K562 (cell line): ENCODE measurements around the gene PPP1R15A. TPM values are rescaled to one million over a fixed set of nuclear protein-coding genes. Genes with fewer than 3 reads are reported as not detected.

ENCODE experiments used
- ADNP ChIP-seq: fragments of 200-800 bp; sonication (Bioruptor generic); IDR thresholded peaks from 2 replicates; pipeline ENCODE4 v1.6.1; 2016; ENCODE audit warnings: missing genetic modification characterization, missing compliant biosample characterization
- ARID2 ChIP-seq: fragments of 450-650 bp; IDR thresholded peaks from 2 replicates; pipeline ENCODE4 v1.6.1; 2017; ENCODE audit warnings: antibody characterized with exemption, mild to moderate bottlenecking
- ATF7 ChIP-seq: fragments of 450-650 bp; IDR thresholded peaks from 2 replicates; pipeline ENCODE4 v1.7.1; 2014; ENCODE audit warnings: mild to moderate bottlenecking, moderate library complexity
- BRD9 ChIP-seq: fragments of 450-650 bp; IDR thresholded peaks from 2 replicates; pipeline ENCODE4 v1.6.1; 2018; ENCODE audit warnings: low read depth; ENCODE audit not compliant: partially characterized antibody
- CAMTA2 ChIP-seq: fragments of 250-450 bp; sonication (Bioruptor Pico); conservative IDR thresholded peaks from 2 replicates; pipeline ENCODE4 v1.5.1; 2022
- CC2D1A ChIP-seq: fragments of 450-650 bp; IDR thresholded peaks from 2 replicates; pipeline ENCODE4 v1.6.1; 2017; ENCODE audit warnings: mild to moderate bottlenecking
- EGR1 ChIP-seq: fragments of 450-650 bp; conservative IDR thresholded peaks from 2 replicates; pipeline ENCODE4 v1.6.1; 2017; ENCODE audit warnings: mild to moderate bottlenecking
- EP300 ChIP-seq: IDR thresholded peaks from 2 replicates; pipeline ENCODE4 v1.6.1; 2012; ENCODE audit warnings: low read length, improper control_type of control experiment
- MBD2 ChIP-seq: sonication (generic); IDR thresholded peaks from 2 replicates; pipeline ENCODE4 v1.6.1; 2016; ENCODE audit warnings: low read depth, borderline replicate concordance
- NEUROD1 ChIP-seq: fragments of 150-350 bp; IDR thresholded peaks from 2 replicates; pipeline ENCODE4 v1.6.1; 2014; ENCODE audit warnings: borderline replicate concordance, low read length, low read depth; ENCODE audit not compliant: partially characterized antibody
- NFYB ChIP-seq: IDR thresholded peaks from 2 replicates; pipeline ENCODE4 v1.6.1; 2011; ENCODE audit warnings: mild to moderate bottlenecking, moderate library complexity; ENCODE audit not compliant: insufficient read length; ENCODE audit errors: extremely low read depth
- RB1 ChIP-seq: fragments of 450-650 bp; IDR thresholded peaks from 2 replicates; pipeline ENCODE4 v1.6.1; 2017; ENCODE audit warnings: low read depth, mild to moderate bottlenecking
- RFX7 ChIP-seq: fragments of 250-450 bp; sonication (Bioruptor Pico); IDR thresholded peaks from 2 replicates; pipeline ENCODE4 v1.5.1; 2021; ENCODE audit warnings: mild to moderate bottlenecking
- TAL1 ChIP-seq: fragments of 450-650 bp; IDR thresholded peaks from 2 replicates; pipeline ENCODE4 v1.6.1; 2016; ENCODE audit warnings: mild to moderate bottlenecking
- XRCC5 ChIP-seq: fragments of 200-400 bp; formaldehyde crosslinking; IDR thresholded peaks from 2 replicates; pipeline ENCODE4 v1.6.1; 2017; ENCODE audit warnings: low read depth, mild to moderate bottlenecking, low read length
- ZBTB7A ChIP-seq: IDR thresholded peaks from 2 replicates; pipeline ENCODE4 v1.6.1; 2011; ENCODE audit warnings: low read depth, mild to moderate bottlenecking, low read length, moderate library complexity, borderline replicate concordance; ENCODE audit not compliant: control insufficient read depth
- ZNF133 ChIP-seq: fragments of 250-450 bp; sonication (Bioruptor Pico); IDR thresholded peaks from 2 replicates; pipeline ENCODE4 v1.4.0; 2020; ENCODE audit warnings: mild to moderate bottlenecking
- ZNF699 ChIP-seq: fragments of 250-450 bp; sonication (Bioruptor Pico); IDR thresholded peaks from 2 replicates; pipeline ENCODE4 v1.8.0; 2021; ENCODE audit warnings: mild to moderate bottlenecking, moderate library complexity; ENCODE audit not compliant: insufficient replicate concordance
- polyA plus RNA-seq, 8 experiments: library from polyadenylated mRNA; depleted of rRNA in 4 of 8; stranded (reverse) in 5 of 8; unstranded in 3 of 8; fragments of >200 nt; fragmentation: Nextera tagmentation in 2 of 8; fragmentation: Illumina TruSeq in 1 of 8; extraction: Ambion mirVana in 2 of 8; extraction: Trizol in 1 of 8; gene quantifications; 2 replicates each; pipeline versions ENCODE4 v1.2.1 to v1.2.3, GENCODE V29; 2011 to 2014; ENCODE audit warnings: inconsistent platforms in 1 of 8, missing spikeins in 1 of 8
- total RNA-seq, 7 experiments: library from RNA; depleted of rRNA in 6 of 7; stranded (reverse); fragments of >200 nt in 6 of 7; fragmentation: Illumina TruSeq in 2 of 7; extraction: Trizol in 2 of 7; gene quantifications; 2 replicates each; pipeline versions ENCODE4 v1.2.1 to v1.2.3, GENCODE V29; 2011 to 2021; ENCODE audit warnings: low replicate concordance in 1 of 7
- TF ChIP-seq, protein P1 (sequence below): fragments of 450-650 bp; formaldehyde crosslinking; IDR thresholded peaks from 2 replicates; pipeline ENCODE4 v1.4.0; 2020; ENCODE audit warnings: mild to moderate bottlenecking, moderate library complexity
- TF ChIP-seq, protein P2 (sequence below): fragments of 450-650 bp; IDR thresholded peaks from 2 replicates; pipeline ENCODE4 v1.6.1; 2016
- TF ChIP-seq, protein P3 (sequence below): fragments of 250-450 bp; sonication (Bioruptor Pico); IDR thresholded peaks from 2 replicates; pipeline ENCODE4 v1.8.0; 2022; ENCODE audit warnings: inconsistent platforms
- TF ChIP-seq, protein P4 (sequence below): fragments of 250-450 bp; sonication (Bioruptor Pico); IDR thresholded peaks from 2 replicates; pipeline ENCODE4 v1.4.0; 2020; ENCODE audit warnings: mild to moderate bottlenecking, moderate library complexity
- TF ChIP-seq, protein P5 (sequence below): sonication (generic); formaldehyde crosslinking; IDR thresholded peaks from 2 replicates; pipeline ENCODE4 v1.8.0; 2022; ENCODE audit warnings: missing genetic modification reagents, mild to moderate bottlenecking, borderline replicate concordance

The PPP1R15A gene
- total and polyA plus RNA-seq, 9 of the 15 experiments (the other 6 are each of a cell fraction or from before 2014, with no cell fraction given) = 0.42 to 73.7 (median 44.0) TPM

DNA sequence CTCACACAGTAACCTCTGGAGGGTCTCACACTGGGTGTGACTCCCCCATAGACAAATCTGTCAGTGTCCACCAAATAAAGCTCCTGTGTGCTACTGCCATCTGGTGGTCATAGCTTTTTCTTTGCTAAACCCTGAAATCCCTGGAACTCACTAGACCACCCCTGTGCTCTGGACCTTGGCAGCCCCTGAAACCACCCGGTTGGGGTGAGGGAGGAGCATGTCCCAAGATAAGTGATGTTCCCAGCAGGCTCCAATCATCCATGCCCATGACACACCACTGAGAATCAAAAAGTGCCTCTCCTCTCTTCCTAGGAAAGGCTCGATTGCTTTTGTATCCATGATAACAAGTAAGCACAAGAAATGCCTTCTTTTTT lies 29.4 kb upstream of the PPP1R15A start (continued):
- TF ChIP-seq NFYB (no peak), CAMTA2 (CRISPR knock-in tag) (no peak), RFX7 (CRISPR knock-in tag) (no peak), MBD2 (no peak), ADNP (tag) (no peak), ARID2 (peak; percentile 27; the same call in 1 of the 2 replicates), NEUROD1 (no peak), ZNF699 (CRISPR knock-in tag) (no peak), ZNF133 (CRISPR knock-in tag) (no peak), BRD9 (no peak), XRCC5 (0 out of 2 replicates have a peak, but pooled peaks have one; percentile 24), ZBTB7A (peak; percentile 79), RB1 (peak; percentile 34; the same call in 1 of the 2 replicates), ATF7 (no peak), CC2D1A (0 out of 2 replicates have a peak, but pooled peaks have one; percentile 47), EGR1 (no peak), EP300 (no peak), TAL1 (peak; percentile 2; the same call in 1 of the 2 replicates)
- TF ChIP-seq, protein P1, sequence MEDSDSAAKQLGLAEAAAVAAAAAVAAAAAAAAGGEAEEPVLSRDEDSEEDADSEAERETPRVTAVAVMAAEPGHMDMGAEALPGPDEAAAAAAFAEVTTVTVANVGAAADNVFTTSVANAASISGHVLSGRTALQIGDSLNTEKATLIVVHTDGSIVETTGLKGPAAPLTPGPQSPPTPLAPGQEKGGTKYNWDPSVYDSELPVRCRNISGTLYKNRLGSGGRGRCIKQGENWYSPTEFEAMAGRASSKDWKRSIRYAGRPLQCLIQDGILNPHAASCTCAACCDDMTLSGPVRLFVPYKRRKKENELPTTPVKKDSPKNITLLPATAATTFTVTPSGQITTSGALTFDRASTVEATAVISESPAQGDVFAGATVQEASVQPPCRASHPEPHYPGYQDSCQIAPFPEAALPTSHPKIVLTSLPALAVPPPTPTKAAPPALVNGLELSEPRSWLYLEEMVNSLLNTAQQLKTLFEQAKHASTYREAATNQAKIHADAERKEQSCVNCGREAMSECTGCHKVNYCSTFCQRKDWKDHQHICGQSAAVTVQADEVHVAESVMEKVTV = peak; percentile 35; the same call in 1 of the 2 replicates
- TF ChIP-seq, protein P2, sequence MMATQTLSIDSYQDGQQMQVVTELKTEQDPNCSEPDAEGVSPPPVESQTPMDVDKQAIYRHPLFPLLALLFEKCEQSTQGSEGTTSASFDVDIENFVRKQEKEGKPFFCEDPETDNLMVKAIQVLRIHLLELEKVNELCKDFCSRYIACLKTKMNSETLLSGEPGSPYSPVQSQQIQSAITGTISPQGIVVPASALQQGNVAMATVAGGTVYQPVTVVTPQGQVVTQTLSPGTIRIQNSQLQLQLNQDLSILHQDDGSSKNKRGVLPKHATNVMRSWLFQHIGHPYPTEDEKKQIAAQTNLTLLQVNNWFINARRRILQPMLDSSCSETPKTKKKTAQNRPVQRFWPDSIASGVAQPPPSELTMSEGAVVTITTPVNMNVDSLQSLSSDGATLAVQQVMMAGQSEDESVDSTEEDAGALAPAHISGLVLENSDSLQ = peak; percentile 36; the same call in 1 of the 2 replicates
- TF ChIP-seq, protein P3, sequence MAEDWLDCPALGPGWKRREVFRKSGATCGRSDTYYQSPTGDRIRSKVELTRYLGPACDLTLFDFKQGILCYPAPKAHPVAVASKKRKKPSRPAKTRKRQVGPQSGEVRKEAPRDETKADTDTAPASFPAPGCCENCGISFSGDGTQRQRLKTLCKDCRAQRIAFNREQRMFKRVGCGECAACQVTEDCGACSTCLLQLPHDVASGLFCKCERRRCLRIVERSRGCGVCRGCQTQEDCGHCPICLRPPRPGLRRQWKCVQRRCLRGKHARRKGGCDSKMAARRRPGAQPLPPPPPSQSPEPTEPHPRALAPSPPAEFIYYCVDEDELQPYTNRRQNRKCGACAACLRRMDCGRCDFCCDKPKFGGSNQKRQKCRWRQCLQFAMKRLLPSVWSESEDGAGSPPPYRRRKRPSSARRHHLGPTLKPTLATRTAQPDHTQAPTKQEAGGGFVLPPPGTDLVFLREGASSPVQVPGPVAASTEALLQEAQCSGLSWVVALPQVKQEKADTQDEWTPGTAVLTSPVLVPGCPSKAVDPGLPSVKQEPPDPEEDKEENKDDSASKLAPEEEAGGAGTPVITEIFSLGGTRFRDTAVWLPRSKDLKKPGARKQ = no peak
- TF ChIP-seq, protein P4, sequence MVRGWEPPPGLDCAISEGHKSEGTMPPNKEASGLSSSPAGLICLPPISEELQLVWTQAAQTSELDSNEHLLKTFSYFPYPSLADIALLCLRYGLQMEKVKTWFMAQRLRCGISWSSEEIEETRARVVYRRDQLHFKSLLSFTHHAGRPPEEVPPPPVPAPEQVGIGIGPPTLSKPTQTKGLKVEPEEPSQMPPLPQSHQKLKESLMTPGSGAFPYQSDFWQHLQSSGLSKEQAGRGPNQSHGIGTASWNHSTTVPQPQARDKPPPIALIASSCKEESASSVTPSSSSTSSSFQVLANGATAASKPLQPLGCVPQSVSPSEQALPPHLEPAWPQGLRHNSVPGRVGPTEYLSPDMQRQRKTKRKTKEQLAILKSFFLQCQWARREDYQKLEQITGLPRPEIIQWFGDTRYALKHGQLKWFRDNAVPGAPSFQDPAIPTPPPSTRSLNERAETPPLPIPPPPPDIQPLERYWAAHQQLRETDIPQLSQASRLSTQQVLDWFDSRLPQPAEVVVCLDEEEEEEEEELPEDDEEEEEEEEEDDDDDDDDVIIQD (CRISPR knock-in tag) = no peak
- TF ChIP-seq, protein P5, sequence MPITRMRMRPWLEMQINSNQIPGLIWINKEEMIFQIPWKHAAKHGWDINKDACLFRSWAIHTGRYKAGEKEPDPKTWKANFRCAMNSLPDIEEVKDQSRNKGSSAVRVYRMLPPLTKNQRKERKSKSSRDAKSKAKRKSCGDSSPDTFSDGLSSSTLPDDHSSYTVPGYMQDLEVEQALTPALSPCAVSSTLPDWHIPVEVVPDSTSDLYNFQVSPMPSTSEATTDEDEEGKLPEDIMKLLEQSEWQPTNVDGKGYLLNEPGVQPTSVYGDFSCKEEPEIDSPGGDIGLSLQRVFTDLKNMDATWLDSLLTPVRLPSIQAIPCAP (CRISPR knock-in tag) = no peak
